ENCODE results near the gene FAM170B.

Gene FAM170B

GRCh38 chr10:49174261-49174925, 40.6 kb upstream of the FAM170B start:
- Histone ChIP-seq H3K9me3 (ENCODE audit: control insufficient read depth, insufficient read depth, low read depth, low read length) (no peaks in the 10 kb centered on the region), H3K36me3 (ENCODE audit: control insufficient read depth, insufficient read depth, low read length) (no peaks in the 10 kb centered on the region), H3K9ac (ENCODE audit: low read length) (no peak overlapping the region), H3K4me1 (ENCODE audit: control insufficient read depth, insufficient read depth, low read length) (0 out of 2 replicates have a peak, but pooled peaks cover 4% of the 10 kb centered on the region), H3K27me3 (ENCODE audit: control insufficient read depth, insufficient read depth, low read length) (no peaks in the 10 kb centered on the region), H3K27ac (ENCODE audit: low read depth, low read length) (no peak overlapping the region), H3K4me3 (ENCODE audit: low read depth, low read length) (no peak overlapping the region)

GRCh38 chr10:49173853-49174252, 40.0 kb upstream of the FAM170B start:
- H3K4me3 ChIP-seq (ENCODE audit: low read depth, low read length), result no peak overlapping the region
- no peaks in the 10 kb centered on the region for H3K36me3 ChIP-seq (ENCODE audit: control insufficient read depth, insufficient read depth, low read length)
- no peak overlapping the region for H3K9ac ChIP-seq (ENCODE audit: low read length)
- no peaks in the 10 kb centered on the region for H3K9me3 ChIP-seq (ENCODE audit: control insufficient read depth, insufficient read depth, low read depth, low read length)
- 0 out of 2 replicates have a peak, but pooled peaks cover 4% of the 10 kb centered on the region for H3K4me1 ChIP-seq (ENCODE audit: control insufficient read depth, insufficient read depth, low read length)
- no peaks in the 10 kb centered on the region for H3K27me3 ChIP-seq (ENCODE audit: control insufficient read depth, insufficient read depth, low read length)
- no peak overlapping the region for H3K27ac ChIP-seq (ENCODE audit: low read depth, low read length)

- Histone ChIP-seq H3K9me3 (ENCODE audit: control insufficient read depth, insufficient read depth, low read depth, low read length) (no peaks in the 10 kb centered on the region), H3K36me3 (ENCODE audit: control insufficient read depth, insufficient read depth, low read length) (no peaks in the 10 kb centered on the region), H3K27me3 (ENCODE audit: control insufficient read depth, insufficient read depth, low read length) (no peaks in the 10 kb centered on the region), H3K27ac (ENCODE audit: low read depth, low read length) (no peak overlapping the region), H3K9ac (ENCODE audit: low read length) (no peak overlapping the region), H3K4me1 (ENCODE audit: control insufficient read depth, insufficient read depth, low read length) (0 out of 2 replicates have a peak, but pooled peaks cover 4% of the 10 kb centered on the region), H3K4me3 (ENCODE audit: low read depth, low read length) (no peak overlapping the region)
These were observed 39.5 kb upstream of the FAM170B start for GRCh38 chr10:49173201-49173772.

- H3K9ac ChIP-seq (ENCODE audit: low read length), result no peak overlapping the region
- H3K4me3 ChIP-seq (ENCODE audit: low read depth, low read length), result no peak overlapping the region
- 0 out of 2 replicates have a peak, but pooled peaks cover 4% of the 10 kb centered on the region for H3K4me1 ChIP-seq (ENCODE audit: control insufficient read depth, insufficient read depth, low read length)
- no peaks in the 10 kb centered on the region for H3K9me3 ChIP-seq (ENCODE audit: control insufficient read depth, insufficient read depth, low read depth, low read length)
- H3K27ac ChIP-seq (ENCODE audit: low read depth, low read length), result no peak overlapping the region
- no peaks in the 10 kb centered on the region for H3K27me3 ChIP-seq (ENCODE audit: control insufficient read depth, insufficient read depth, low read length)
- no peaks in the 10 kb centered on the region for H3K36me3 ChIP-seq (ENCODE audit: control insufficient read depth, insufficient read depth, low read length)
These were observed 38.9 kb upstream of the FAM170B start for GRCh38 chr10:49172777-49173132.

- Histone ChIP-seq H3K36me3 (ENCODE audit: control insufficient read depth, insufficient read depth, low read length) (no peaks in the 10 kb centered on the region), H3K9ac (ENCODE audit: low read length) (no peak overlapping the region), H3K9me3 (ENCODE audit: control insufficient read depth, insufficient read depth, low read depth, low read length) (no peaks in the 10 kb centered on the region), H3K27me3 (ENCODE audit: control insufficient read depth, insufficient read depth, low read length) (no peaks in the 10 kb centered on the region), H3K27ac (ENCODE audit: low read depth, low read length) (no peak overlapping the region), H3K4me1 (ENCODE audit: control insufficient read depth, insufficient read depth, low read length) (0 out of 2 replicates have a peak, but pooled peaks cover 4% of the 10 kb centered on the region), H3K4me3 (ENCODE audit: low read depth, low read length) (no peak overlapping the region)
These were observed 38.4 kb upstream of the FAM170B start for GRCh38 chr10:49172061-49172776.

- Histone ChIP-seq H3K27me3 (ENCODE audit: control insufficient read depth, insufficient read depth, low read length) (no peaks in the 10 kb centered on the region), H3K9me3 (ENCODE audit: control insufficient read depth, insufficient read depth, low read depth, low read length) (no peaks in the 10 kb centered on the region), H3K4me1 (ENCODE audit: control insufficient read depth, insufficient read depth, low read length) (0 out of 2 replicates have a peak, but pooled peaks cover 4% of the 10 kb centered on the region), H3K4me3 (ENCODE audit: low read depth, low read length) (no peak overlapping the region), H3K36me3 (ENCODE audit: control insufficient read depth, insufficient read depth, low read length) (no peaks in the 10 kb centered on the region), H3K27ac (ENCODE audit: low read depth, low read length) (no peak overlapping the region), H3K9ac (ENCODE audit: low read length) (no peak overlapping the region)
These were observed 37.7 kb upstream of the FAM170B start for GRCh38 chr10:49171326-49172060.

GRCh38 chr10:49170632-49171325, 37.0 kb upstream of the FAM170B start:
- H3K27me3 ChIP-seq (ENCODE audit: control insufficient read depth, insufficient read depth, low read length), result no peaks in the 10 kb centered on the region
- 0 out of 2 replicates have a peak, but pooled peaks cover 4% of the 10 kb centered on the region for H3K4me1 ChIP-seq (ENCODE audit: control insufficient read depth, insufficient read depth, low read length)
- no peak overlapping the region for H3K27ac ChIP-seq (ENCODE audit: low read depth, low read length)
- no peaks in the 10 kb centered on the region for H3K36me3 ChIP-seq (ENCODE audit: control insufficient read depth, insufficient read depth, low read length)
- H3K9ac ChIP-seq (ENCODE audit: low read length), result no peak overlapping the region
- no peak overlapping the region for H3K4me3 ChIP-seq (ENCODE audit: low read depth, low read length)
- no peaks in the 10 kb centered on the region for H3K9me3 ChIP-seq (ENCODE audit: control insufficient read depth, insufficient read depth, low read depth, low read length)

- no peaks in the 10 kb centered on the region for H3K4me1 ChIP-seq (ENCODE audit: control insufficient read depth, insufficient read depth, low read length)
- H3K36me3 ChIP-seq (ENCODE audit: control insufficient read depth, insufficient read depth, low read length), result no peaks in the 10 kb centered on the region
- H3K27ac ChIP-seq (ENCODE audit: low read depth, low read length), result no peak overlapping the region
- H3K9me3 ChIP-seq (ENCODE audit: control insufficient read depth, insufficient read depth, low read depth, low read length), result no peaks in the 10 kb centered on the region
- H3K9ac ChIP-seq (ENCODE audit: low read length), result no peak overlapping the region
- H3K4me3 ChIP-seq (ENCODE audit: low read depth, low read length), result no peak overlapping the region
- no peaks in the 10 kb centered on the region for H3K27me3 ChIP-seq (ENCODE audit: control insufficient read depth, insufficient read depth, low read length)
These were observed 36.0 kb upstream of the FAM170B start for GRCh38 chr10:49169776-49170175.

GRCh38 chr10:49168831-49169500, 35.1 kb upstream of the FAM170B start:
- Histone ChIP-seq H3K27me3 (ENCODE audit: control insufficient read depth, insufficient read depth, low read length) (no peaks in the 10 kb centered on the region), H3K4me3 (ENCODE audit: low read depth, low read length) (no peak overlapping the region)

GRCh38 chr10:49168171-49168540, 34.3 kb upstream of the FAM170B start:
- no peaks in the 10 kb centered on the region for H3K27me3 ChIP-seq (ENCODE audit: control insufficient read depth, insufficient read depth, low read length)
- no peak overlapping the region for H3K4me3 ChIP-seq (ENCODE audit: low read depth, low read length)
- H3K9ac ChIP-seq (ENCODE audit: low read length), result no peak overlapping the region
- no peaks in the 10 kb centered on the region for H3K9me3 ChIP-seq (ENCODE audit: control insufficient read depth, insufficient read depth, low read depth, low read length)
- no peaks in the 10 kb centered on the region for H3K4me1 ChIP-seq (ENCODE audit: control insufficient read depth, insufficient read depth, low read length)
- no peak overlapping the region for H3K27ac ChIP-seq (ENCODE audit: low read depth, low read length)
- H3K36me3 ChIP-seq (ENCODE audit: control insufficient read depth, insufficient read depth, low read length), result no peaks in the 10 kb centered on the region

More at GRCh38 chr10:49168831-49169500, 35.1 kb upstream of the FAM170B start:
- Histone ChIP-seq H3K4me1 (ENCODE audit: control insufficient read depth, insufficient read depth, low read length) (no peaks in the 10 kb centered on the region), H3K27ac (ENCODE audit: low read depth, low read length) (no peak overlapping the region), H3K9ac (ENCODE audit: low read length) (no peak overlapping the region), H3K9me3 (ENCODE audit: control insufficient read depth, insufficient read depth, low read depth, low read length) (no peaks in the 10 kb centered on the region), H3K36me3 (ENCODE audit: control insufficient read depth, insufficient read depth, low read length) (no peaks in the 10 kb centered on the region)

Data from HUES6 (cell line).